ENCODE results near the gene IL34.

IL34 gene

GRCh38 chr16:70691223-70692129 lies 45.1 kb downstream of the IL34 start:
- no peak for TF ChIP-seq CTCF (conservative IDR thresholded peaks at IDR 0.05; ENCODE audit: control insufficient read depth, insufficient read depth, low read depth, low read length)
- DNase-seq (ENCODE audit: low read depth) = peak; percentile 88
- no peak overlapping the region for H3K4me3 ChIP-seq (ENCODE audit: control insufficient read depth, low read depth, low read length)

GRCh38 chr16:70692130-70692872 lies 45.9 kb downstream of the IL34 start:
- TF ChIP-seq CTCF (conservative IDR thresholded peaks at IDR 0.05; ENCODE audit: control insufficient read depth, insufficient read depth, low read depth, low read length) = no peak
- H3K4me3 ChIP-seq (ENCODE audit: control insufficient read depth, low read depth, low read length) = no peak overlapping the region
- DNase-seq (ENCODE audit: low read depth) = no peak

- no peak overlapping the region for H3K4me3 ChIP-seq (ENCODE audit: control insufficient read depth, low read depth, low read length)
- no peak for TF ChIP-seq CTCF (conservative IDR thresholded peaks at IDR 0.05; ENCODE audit: control insufficient read depth, insufficient read depth, low read depth, low read length)
- no peak for DNase-seq (ENCODE audit: low read depth)
These were observed 46.7 kb downstream of the IL34 start for GRCh38 chr16:70692873-70693671.

GRCh38 chr16:70694088-70694867 lies 47.9 kb downstream of the IL34 start:
- TF ChIP-seq CTCF (conservative IDR thresholded peaks at IDR 0.05; ENCODE audit: control insufficient read depth, insufficient read depth, low read depth, low read length) = no peak
- DNase-seq (ENCODE audit: low read depth) = peak; percentile 85
- no peak overlapping the region for H3K4me3 ChIP-seq (ENCODE audit: control insufficient read depth, low read depth, low read length)

GRCh38 chr16:70694868-70695218 lies 48.5 kb downstream of the IL34 start:
- H3K4me3 ChIP-seq (ENCODE audit: control insufficient read depth, low read depth, low read length) = no peak overlapping the region
- DNase-seq (ENCODE audit: low read depth) = no peak
- no peak for TF ChIP-seq CTCF (conservative IDR thresholded peaks at IDR 0.05; ENCODE audit: control insufficient read depth, insufficient read depth, low read depth, low read length)
